Measurements from ENCODE around the gene TEC. TPM values are rescaled to one million over a fixed set of nuclear protein-coding genes. Genes with fewer than 3 reads are reported as not detected.
A peak's percentile ranks its signal among the peaks of the same experiment; 100 is the strongest.

Gene TEC
- total and polyA plus RNA-seq, 2 experiments from 2014 or later, result not detected

- Histone ChIP-seq H3K9me3 (ENCODE audit: low read depth) (no peaks in the 10 kb centered on the region), H3K9me2 (ENCODE audit: insufficient read depth) (no peaks in the 10 kb centered on the region), H4K20me1 (ENCODE audit: insufficient read depth) (no peaks in the 10 kb centered on the region), H3K4me2 (ENCODE audit: unreplicated experiment) (no peak overlapping the region), H3K4me3 (no peak overlapping the region), H3K36me3 (ENCODE audit: low read depth) (no peaks in the 10 kb centered on the region), H3K27me3 (replicated peaks; ENCODE audit: insufficient read depth) (peaks cover 11% of the 10 kb centered on the region), H3K4me1 (ENCODE audit: insufficient read depth) (no peaks in the 10 kb centered on the region), H3K27ac (no peak overlapping the region), H3K79me2 (ENCODE audit: insufficient read depth) (no peaks in the 10 kb centered on the region), H2AFZ (no peak overlapping the region), H3K9ac (no peak overlapping the region), H3F3A (ENCODE audit: insufficient read depth) (no peaks in the 10 kb centered on the region)
- WGBS, 2 experiments (ENCODE audit: low coverage in 1 of 2, low lambda C conversion rate in 2 of 2, missing lambda C conversion rate in 2 of 2), result 74 to 82% methylated on average over 2 of the region's 2 CpGs
- no peak for DNase-seq
- TF ChIP-seq EZH2phosphoT487 (IDR thresholded peaks at IDR 0.05; ENCODE audit: insufficient read depth, low read depth) (no peak), EZH2 (IDR thresholded peaks at IDR 0.05; ENCODE audit: insufficient read depth, poor library complexity, severe bottlenecking) (no peak)
- in situ Hi-C loops (cut with MboI), result no loop called here
These were observed 151.6 kb downstream of the TEC start for GRCh38 chr4:48118081-48118480.

- H3K4me2 ChIP-seq (ENCODE audit: unreplicated experiment), result no peak overlapping the region
- no peak for DNase-seq
- no peaks in the 10 kb centered on the region for H3F3A ChIP-seq (ENCODE audit: insufficient read depth)
- no peaks in the 10 kb centered on the region for H3K79me2 ChIP-seq (ENCODE audit: insufficient read depth)
- peaks cover 11% of the 10 kb centered on the region for H3K27me3 ChIP-seq (replicated peaks; ENCODE audit: insufficient read depth)
- H3K9me2 ChIP-seq (ENCODE audit: insufficient read depth), result no peaks in the 10 kb centered on the region
- no peaks in the 10 kb centered on the region for H3K4me1 ChIP-seq (ENCODE audit: insufficient read depth)
- H3K36me3 ChIP-seq (ENCODE audit: low read depth), result no peaks in the 10 kb centered on the region
- H2AFZ ChIP-seq, result no peak overlapping the region
- TF ChIP-seq EZH2 (IDR thresholded peaks at IDR 0.05; ENCODE audit: insufficient read depth, poor library complexity, severe bottlenecking) (no peak), EZH2phosphoT487 (IDR thresholded peaks at IDR 0.05; ENCODE audit: insufficient read depth, low read depth) (no peak)
- in situ Hi-C loops (cut with MboI), result no loop called here
- H3K27ac ChIP-seq, result no peak overlapping the region
- H3K9me3 ChIP-seq (ENCODE audit: low read depth), result no peaks in the 10 kb centered on the region
- H3K9ac ChIP-seq, result no peak overlapping the region
- H3K4me3 ChIP-seq, result no peak overlapping the region
- WGBS, 2 experiments (ENCODE audit: low coverage in 1 of 2, low lambda C conversion rate in 2 of 2, missing lambda C conversion rate in 2 of 2), result 60 to 67% methylated on average over 3 of the region's 3 CpGs
- no peaks in the 10 kb centered on the region for H4K20me1 ChIP-seq (ENCODE audit: insufficient read depth)
These were observed 153.1 kb downstream of the TEC start for GRCh38 chr4:48116582-48116981.

DNA sequence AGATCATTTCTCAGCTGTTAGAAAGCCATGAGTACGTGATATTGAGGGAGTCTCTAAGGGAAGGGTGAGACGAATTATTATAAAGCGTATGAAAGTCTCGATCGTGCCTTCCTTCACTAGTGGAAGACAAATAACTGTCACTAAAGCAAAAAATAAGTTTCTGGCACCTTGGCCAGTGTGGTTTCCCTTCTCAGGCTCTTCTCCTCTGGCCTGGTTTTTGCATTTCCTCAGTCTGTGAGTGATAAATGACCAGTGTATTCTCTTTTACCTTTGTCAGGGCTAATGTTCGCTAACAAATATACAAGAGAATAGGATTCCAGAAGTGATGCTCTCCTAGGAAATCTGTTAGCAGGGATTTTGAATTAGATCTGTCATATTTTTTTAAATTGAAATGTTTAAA, 155.2 kb downstream of the TEC start:
- Histone ChIP-seq H3K36me3 (ENCODE audit: low read depth) (no peaks in the 10 kb centered on the region), H4K20me1 (ENCODE audit: insufficient read depth) (no peaks in the 10 kb centered on the region), H3K9ac (no peak overlapping the region), H3K79me2 (ENCODE audit: insufficient read depth) (no peaks in the 10 kb centered on the region), H3K4me1 (ENCODE audit: insufficient read depth) (no peaks in the 10 kb centered on the region), H3K27me3 (replicated peaks; ENCODE audit: insufficient read depth) (peaks cover 8% of the 10 kb centered on the region), H3K27ac (no peak overlapping the region), H2AFZ (no peak overlapping the region), H3K4me3 (no peak overlapping the region), H3F3A (ENCODE audit: insufficient read depth) (no peaks in the 10 kb centered on the region), H3K9me2 (ENCODE audit: insufficient read depth) (no peaks in the 10 kb centered on the region), H3K9me3 (ENCODE audit: low read depth) (no peaks in the 10 kb centered on the region), H3K4me2 (ENCODE audit: unreplicated experiment) (no peak overlapping the region)
- in situ Hi-C loops (cut with MboI), result no loop called here
- TF ChIP-seq EZH2 (IDR thresholded peaks at IDR 0.05; ENCODE audit: insufficient read depth, poor library complexity, severe bottlenecking) (no peak), EZH2phosphoT487 (IDR thresholded peaks at IDR 0.05; ENCODE audit: insufficient read depth, low read depth) (no peak)
- DNase-seq, result no peak
- 92 to 93% methylated on average over 6 of the region's 6 CpGs for WGBS, 2 experiments (ENCODE audit: low coverage in 1 of 2, low lambda C conversion rate in 2 of 2, missing lambda C conversion rate in 2 of 2)

GRCh38 chr4:48112017-48112667, 157.5 kb downstream of the TEC start:
- no peak overlapping the region for H3K9ac ChIP-seq
- TF ChIP-seq EZH2phosphoT487 (IDR thresholded peaks at IDR 0.05; ENCODE audit: insufficient read depth, low read depth) (no peak), EZH2 (IDR thresholded peaks at IDR 0.05; ENCODE audit: insufficient read depth, poor library complexity, severe bottlenecking) (no peak)
- 91 to 93% methylated on average over 8 of the region's 8 CpGs for WGBS, 2 experiments (ENCODE audit: low coverage in 1 of 2, low lambda C conversion rate in 2 of 2, missing lambda C conversion rate in 2 of 2)

More at GRCh38 chr4:48112017-48112667, 157.5 kb downstream of the TEC start:
- DNase-seq, result peak; percentile 40
- Histone ChIP-seq H3K27me3 (replicated peaks; ENCODE audit: insufficient read depth) (no peaks in the 10 kb centered on the region), H2AFZ (no peak overlapping the region), H3K4me2 (ENCODE audit: unreplicated experiment) (no peak overlapping the region), H3K9me3 (ENCODE audit: low read depth) (no peaks in the 10 kb centered on the region), H3F3A (ENCODE audit: insufficient read depth) (no peaks in the 10 kb centered on the region), H3K27ac (no peak overlapping the region), H3K4me1 (ENCODE audit: insufficient read depth) (no peaks in the 10 kb centered on the region; the same call in 1 of the 2 replicates), H3K79me2 (ENCODE audit: insufficient read depth) (no peaks in the 10 kb centered on the region), H4K20me1 (ENCODE audit: insufficient read depth) (no peaks in the 10 kb centered on the region), H3K4me3 (no peak overlapping the region), H3K9me2 (ENCODE audit: insufficient read depth) (no peaks in the 10 kb centered on the region), H3K36me3 (ENCODE audit: low read depth) (no peaks in the 10 kb centered on the region)
- in situ Hi-C loops (cut with MboI), result no loop called here
